ENCODE data around the gene SDCCAG8.

SDCCAG8 gene

DNA sequence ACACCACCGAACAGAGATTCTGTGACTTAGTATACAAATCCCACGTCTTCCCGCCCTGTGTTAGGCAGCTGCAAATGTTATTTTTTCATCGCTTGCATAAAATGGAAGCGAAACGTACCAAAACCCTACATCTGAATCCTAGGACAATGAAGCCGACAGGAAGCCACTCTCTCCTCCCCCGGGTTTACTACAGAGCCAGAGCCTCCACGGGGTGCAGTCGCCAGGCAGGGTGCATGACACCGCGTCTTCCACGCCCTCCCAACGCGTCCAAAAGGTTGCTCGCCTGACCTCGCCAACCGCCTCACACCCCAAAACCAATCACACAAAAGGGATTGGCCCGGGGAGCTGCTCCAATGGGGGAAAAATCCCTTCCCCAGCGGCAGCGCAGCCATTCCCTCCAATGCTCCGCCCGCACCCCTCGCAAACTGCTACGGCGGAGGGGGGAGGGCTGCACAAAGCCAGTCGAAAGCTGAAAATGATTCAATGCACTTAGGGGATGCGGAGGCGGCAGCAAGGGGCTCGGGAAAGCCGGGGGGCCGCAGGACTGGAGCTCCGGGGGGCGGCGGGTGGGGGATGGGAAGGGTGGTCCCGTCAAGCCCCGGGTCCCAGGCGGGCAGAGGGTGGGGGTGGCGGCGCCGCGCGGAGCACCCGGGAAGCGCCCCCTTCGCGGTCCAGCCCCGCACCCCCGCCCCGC is 1.5 kb upstream of the SDCCAG8 start:
- DNase-seq (ENCODE audit: low read depth) = peak; percentile 37

DNA sequence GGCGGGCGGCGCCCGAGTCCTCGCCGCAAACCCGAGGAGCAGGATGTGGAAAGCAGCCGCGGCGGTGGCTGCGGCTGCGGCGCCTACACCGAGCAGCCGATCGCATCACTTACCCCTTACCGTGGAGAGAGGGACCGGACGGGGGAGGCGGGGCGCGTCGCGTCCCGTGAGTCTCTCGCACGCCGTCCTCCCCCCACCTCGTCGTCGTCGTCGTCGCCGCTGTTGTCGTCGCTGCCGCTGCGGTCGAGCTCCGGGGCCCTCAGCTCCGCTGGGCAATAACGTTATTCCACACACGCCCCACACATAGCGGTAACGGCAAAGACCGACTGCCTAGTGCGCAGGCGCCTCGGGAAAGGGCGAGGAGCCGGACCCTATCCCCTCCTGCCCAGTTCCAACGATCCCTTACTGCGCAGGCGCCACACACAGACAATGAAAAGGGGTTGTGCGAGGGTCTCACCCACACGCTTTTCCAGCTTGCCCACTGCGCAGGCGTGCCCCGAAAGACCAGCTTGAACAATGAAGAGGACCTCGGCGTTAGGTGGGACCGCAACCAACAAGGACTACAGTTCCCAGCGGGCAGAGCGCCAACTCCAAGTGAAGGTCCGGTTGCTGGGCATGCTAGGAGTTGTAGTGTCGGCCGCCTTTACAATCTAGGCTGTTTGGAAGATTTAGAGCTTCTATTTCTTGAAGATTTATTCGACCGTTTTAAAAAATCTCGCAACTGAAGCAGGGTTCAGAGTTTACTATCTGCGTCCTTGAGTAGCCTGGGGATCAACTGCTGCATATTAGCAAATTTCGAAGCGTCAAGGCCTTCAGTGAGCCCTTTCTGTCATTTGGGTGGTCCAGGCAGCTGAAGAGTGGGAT is 682 bp upstream of the SDCCAG8 start, which contains the start of gene CEP170:
CEP170 (minus strand) TSS at position 355 of the 864 bp plus-strand sequence. CDS start 30,001 bp downstream, outside the sequence.
- peak; percentile 79 for DNase-seq (ENCODE audit: low read depth)

- no peak for DNase-seq (ENCODE audit: low read depth)
These were observed 749 bp downstream of the SDCCAG8 start for GRCh38 chr1:243256590-243256989.

GRCh38 chr1:243257189-243257588 is 1.3 kb downstream of the SDCCAG8 start:
- no peak for DNase-seq (ENCODE audit: low read depth)

GRCh38 chr1:243258731-243259130 is 2.9 kb downstream of the SDCCAG8 start:
- DNase-seq (ENCODE audit: low read depth) = no peak

GRCh38 chr1:243260221-243260880 is 4.5 kb downstream of the SDCCAG8 start:
- DNase-seq (ENCODE audit: low read depth) = no peak

DNA sequence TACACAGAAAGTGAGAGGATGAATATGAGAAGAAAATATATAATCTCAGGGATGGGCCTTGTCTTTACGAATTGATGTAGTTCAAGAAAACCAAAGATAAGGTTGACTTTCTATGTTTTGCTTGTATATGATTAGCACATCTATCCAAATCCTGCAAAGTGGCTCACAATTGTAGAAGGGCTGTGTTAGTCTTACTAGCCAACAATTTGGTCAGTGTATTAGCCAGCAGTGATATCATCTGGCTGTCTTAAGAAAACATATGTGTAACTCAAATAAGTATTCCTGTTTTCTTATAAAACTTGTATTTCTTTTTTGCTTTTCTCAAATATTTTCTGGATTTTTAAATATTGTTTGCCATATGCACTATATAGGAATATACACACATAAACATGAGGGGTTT is 5.5 kb downstream of the SDCCAG8 start:
- no peak for DNase-seq (ENCODE audit: low read depth)

GRCh38 chr1:243264717-243265116 is 8.9 kb downstream of the SDCCAG8 start:
- DNase-seq (ENCODE audit: low read depth) = no peak

DNA sequence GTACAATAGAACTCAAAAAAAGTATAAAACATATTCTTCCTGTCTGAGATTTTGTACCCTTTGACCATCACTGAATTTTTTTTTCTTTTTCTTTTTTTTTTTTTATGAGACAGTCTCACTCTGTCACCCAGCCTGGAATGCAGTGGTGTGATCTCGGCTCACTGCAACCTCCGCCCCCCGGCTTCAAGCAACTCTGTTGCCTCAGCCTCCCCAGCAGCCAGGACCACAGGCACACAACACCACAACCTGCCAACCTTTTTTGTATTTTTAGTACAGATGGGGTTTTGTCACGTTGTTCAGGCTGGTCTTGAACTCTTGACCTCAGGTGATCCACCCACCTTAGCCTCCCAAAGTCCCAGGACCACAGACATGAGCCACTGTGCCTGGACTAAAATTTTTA is 10.4 kb downstream of the SDCCAG8 start:
- no peak for DNase-seq (ENCODE audit: low read depth)

DNA sequence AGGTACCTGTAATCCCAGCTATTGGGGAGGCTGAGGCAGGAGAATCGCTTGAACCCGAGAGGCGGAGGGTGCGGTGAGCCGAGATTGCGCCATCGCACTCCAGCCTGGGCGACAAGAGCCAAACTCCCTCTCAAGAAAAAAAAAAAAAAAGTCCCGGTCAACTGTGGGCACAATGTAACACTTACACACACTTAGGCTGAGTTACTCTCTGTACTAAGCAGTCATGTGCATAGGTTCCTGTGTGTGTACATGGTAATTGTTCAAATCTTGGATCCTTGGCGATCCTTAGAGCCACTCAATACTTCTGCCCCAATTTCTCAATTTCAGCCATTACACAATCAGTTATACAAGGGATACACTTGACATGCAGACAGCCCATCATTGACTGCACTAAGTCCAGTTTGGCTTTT is 11.6 kb downstream of the SDCCAG8 start:
- no peak for DNase-seq (ENCODE audit: low read depth)

DNA sequence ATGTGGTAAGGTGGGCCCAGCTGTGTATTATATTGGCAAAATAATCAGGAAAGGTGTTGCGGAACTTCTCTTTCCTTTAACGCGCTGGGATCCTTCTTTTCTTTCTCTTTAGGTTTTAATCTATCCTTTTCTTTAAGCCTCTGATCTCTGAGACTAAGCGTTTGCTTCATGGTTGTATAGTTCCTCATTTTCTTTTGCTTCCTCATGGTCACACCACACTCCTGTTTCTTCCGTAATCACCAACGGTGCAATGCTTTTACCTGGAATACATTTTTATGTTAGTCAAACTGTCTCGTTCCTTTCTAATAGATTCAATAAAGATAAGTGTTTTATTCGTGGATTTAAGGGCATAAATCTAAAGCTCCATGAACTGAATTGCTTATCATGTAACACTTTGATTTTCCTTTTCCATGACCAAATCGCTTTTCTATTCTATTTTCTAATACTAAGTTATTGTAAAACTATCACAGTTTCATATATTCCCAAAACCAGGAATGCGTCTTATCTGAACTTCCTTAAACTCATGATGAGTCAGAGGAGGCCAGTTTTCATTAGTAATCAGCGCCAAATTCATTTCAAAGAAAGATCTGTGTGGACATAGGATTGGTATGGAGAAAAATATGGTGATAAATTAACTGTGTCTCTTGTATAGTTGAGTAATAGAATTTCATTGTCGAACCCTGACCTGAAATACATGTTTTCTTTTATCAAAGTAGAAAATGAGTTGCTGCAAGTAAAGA is 12.2 kb downstream of the SDCCAG8 start:
- no peak for DNase-seq (ENCODE audit: low read depth)

DNA sequence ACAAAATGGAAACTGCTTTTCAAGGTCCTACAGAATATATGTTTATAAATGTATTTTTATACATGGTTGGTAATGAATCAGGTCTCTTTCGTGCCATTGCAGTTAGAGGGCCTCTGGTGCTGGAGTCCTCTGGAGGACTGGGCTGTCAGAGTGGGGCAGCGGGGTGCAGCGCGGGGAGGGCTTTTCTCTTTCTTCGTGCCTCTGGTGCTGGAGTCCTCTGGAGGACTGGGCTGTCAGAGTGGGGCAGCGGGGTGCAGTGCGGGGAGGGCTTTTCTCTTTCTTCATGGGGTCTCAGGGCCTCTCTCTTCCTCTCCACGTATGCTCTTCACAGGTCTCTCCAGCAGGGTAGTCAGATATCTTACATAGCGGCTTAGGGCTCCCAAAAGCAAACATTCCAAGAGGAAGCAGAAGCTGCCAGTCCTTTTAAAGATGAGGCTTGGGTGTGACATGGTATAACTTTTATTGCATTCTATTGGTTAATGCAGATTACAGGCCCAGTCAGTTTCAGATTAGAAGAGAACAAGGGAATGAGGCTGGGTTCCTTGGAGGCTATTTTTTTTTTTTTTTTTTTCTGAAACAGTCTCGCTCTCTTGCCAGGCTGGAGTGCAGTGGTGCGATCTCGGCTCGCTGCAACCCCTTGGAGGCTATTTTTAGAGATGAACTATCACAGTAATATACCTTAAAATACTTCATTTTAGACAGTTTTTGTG is 13.1 kb downstream of the SDCCAG8 start:
- no peak for DNase-seq (ENCODE audit: low read depth)

GRCh38 chr1:243269461-243269801 is 13.6 kb downstream of the SDCCAG8 start:
- DNase-seq (ENCODE audit: low read depth) = no peak

DNA sequence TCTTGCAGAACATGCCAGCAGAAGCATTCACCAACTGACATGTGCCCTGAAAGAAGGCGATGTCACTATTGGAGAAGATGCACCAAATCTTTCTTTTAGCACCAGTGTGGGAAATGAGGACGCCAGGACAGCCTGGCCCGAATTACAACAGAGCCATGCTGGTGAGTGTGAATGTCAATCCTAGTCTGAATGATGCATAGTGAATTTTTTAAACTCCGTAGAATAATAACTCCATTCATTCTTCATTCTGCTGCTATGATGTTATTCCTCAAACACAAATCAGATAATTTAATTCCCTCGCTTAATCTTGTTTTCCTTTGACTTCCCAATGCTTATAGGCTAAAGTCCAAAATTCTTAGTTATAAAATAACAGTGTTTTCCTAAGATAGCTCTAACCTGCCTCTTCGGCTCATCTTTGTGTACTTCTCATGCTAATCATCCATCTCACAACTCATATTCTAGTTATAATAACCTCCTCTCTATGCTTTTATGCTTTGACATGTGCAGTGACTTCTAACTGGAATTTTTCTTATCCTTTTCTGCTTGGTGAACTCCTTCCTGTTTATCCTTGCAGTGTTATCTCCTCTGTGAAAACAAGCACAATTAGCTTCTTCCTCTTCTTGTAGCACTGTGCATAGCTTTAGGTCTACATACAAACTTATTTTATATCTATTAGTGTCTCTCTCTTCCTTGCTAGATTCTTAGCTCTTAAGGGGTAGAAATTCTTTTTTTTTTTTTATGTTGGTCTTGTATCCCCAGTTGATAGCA is 14.4 kb downstream of the SDCCAG8 start:
- DNase-seq (ENCODE audit: low read depth) = no peak

- no peak for DNase-seq (ENCODE audit: low read depth)
These were observed 16.2 kb downstream of the SDCCAG8 start for GRCh38 chr1:243271996-243272395.

DNA sequence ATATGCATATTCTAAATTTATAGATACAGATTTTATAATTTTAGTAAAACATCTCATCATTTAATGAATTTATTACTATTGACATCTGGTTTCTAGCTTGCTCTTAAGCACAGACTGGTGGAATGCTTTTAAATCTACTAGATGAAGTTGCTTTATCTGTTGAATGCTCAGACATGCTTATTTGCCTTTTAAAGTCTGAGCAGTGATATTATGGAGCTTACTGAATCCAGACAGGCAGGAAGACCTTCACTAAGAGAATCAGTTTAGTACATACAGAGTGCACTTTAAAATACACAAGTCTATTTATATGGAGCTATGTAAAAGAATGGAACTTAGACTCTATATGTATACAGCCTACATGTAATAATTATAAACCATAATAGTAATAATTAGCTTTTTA is 16.6 kb downstream of the SDCCAG8 start:
- no peak for DNase-seq (ENCODE audit: low read depth)

- no peak for DNase-seq (ENCODE audit: low read depth)
These were observed 17.7 kb downstream of the SDCCAG8 start for GRCh38 chr1:243273506-243273905.

GRCh38 chr1:243273945-243274344 is 18.1 kb downstream of the SDCCAG8 start:
- DNase-seq (ENCODE audit: low read depth) = no peak

DNA sequence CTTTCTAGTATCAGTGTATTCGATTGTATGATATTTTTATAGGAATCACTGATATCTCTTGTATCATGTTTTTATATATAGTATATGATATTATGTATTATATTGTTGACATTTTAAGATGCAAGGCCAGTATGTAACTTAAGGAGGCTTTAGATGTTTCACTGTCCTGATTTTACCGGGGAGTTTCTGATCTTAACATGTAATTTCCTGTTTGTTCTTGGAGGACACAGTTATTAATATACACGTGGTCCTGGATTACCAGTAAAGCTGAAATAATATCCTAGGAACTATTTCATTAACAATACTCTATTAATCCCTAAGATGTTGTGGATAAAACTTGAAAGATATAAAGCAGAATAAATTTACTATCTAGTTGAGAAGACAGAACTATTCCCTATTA is 19.5 kb downstream of the SDCCAG8 start:
- no peak for DNase-seq (ENCODE audit: low read depth)

DNA sequence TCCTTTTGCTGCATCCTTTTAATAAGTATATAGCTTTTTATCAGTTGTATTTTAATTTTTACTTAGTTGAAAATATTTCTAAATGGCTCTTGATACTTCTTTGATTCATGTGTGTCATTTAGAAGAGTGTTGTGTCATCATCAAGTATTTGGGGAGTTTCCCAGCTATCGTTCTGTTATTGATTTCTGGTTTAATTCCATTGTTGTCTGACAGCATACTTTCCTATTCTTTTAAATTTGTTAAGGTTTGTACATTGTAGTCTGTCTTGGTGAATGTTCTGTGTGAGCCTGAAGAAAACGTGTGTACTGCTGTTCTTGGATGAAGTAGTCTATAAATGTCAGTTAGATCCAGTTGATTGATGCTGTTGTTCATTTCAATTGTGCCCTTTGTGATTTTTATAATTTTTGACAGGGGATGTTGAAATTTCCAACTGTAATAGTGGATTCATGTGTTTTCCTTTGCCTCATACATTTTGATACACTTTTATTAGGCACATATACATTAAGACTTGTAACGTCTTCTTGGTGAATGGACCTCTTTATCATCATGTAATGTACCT is 24.8 kb downstream of the SDCCAG8 start:
- no peak for DNase-seq (ENCODE audit: low read depth)

Measured in activated T-helper 1 cell treated with Interleukin-2 at 50 U/mL for 16 hours (primary cell).